K562 (cell line): ENCODE measurements around the gene PPIL6. TPM values are rescaled to one million over a fixed set of nuclear protein-coding genes. Genes with fewer than 3 reads are reported as not detected.

Source experiments
- BHLHE40 ChIP-seq: IDR thresholded peaks from 2 replicates; pipeline ENCODE4 v1.6.1; 2011; ENCODE audit warnings: low read length, improper control_type of control experiment
- DPF2 ChIP-seq: fragments of 450-650 bp; IDR thresholded peaks from 2 replicates; pipeline ENCODE4 v1.6.1; 2016
- FOXK2 ChIP-seq, 2 experiments: fragments of 450-650 bp; IDR thresholded peaks in 1 of 2; conservative IDR thresholded peaks in 1 of 2; 2 replicates each; pipeline ENCODE4 v1.6.1; 2016; ENCODE audit warnings: low read depth in 2 of 2, mild to moderate bottlenecking in 1 of 2
- KDM5B ChIP-seq: fragments of 200-600 bp; sonication (generic); IDR thresholded peaks from 2 replicates; pipeline ENCODE4 v1.6.1; 2012; ENCODE audit warnings: low read depth, mild to moderate bottlenecking, moderate library complexity, low read length, control low read depth, inconsistent platforms; ENCODE audit not compliant: insufficient replicate concordance
- NUFIP1 ChIP-seq: fragments of 450-650 bp; IDR thresholded peaks from 2 replicates; pipeline ENCODE4 v1.6.1; 2018; ENCODE audit not compliant: partially characterized antibody
- RBM14 ChIP-seq: fragments of 200-400 bp; formaldehyde crosslinking; IDR thresholded peaks from 2 replicates; pipeline ENCODE4 v1.6.1; 2018; ENCODE audit warnings: low read depth, mild to moderate bottlenecking, low read length, moderate library complexity, borderline replicate concordance; ENCODE audit not compliant: insufficient read depth
- SAP30 ChIP-seq: fragments of 200-600 bp; sonication (generic); IDR thresholded peaks from 2 replicates; pipeline ENCODE4 v1.6.1; 2012; ENCODE audit warnings: borderline replicate concordance, low read depth, mild to moderate bottlenecking, moderate library complexity, low read length, control low read depth, inconsistent platforms; ENCODE audit not compliant: insufficient read depth, poor library complexity, severe bottlenecking
- SMAD1 ChIP-seq: fragments of 150-350 bp; IDR thresholded peaks from 2 replicates; pipeline ENCODE4 v1.6.1; 2014; ENCODE audit warnings: low read length, low read depth; ENCODE audit not compliant: partially characterized antibody
- YBX1 ChIP-seq: fragments of 450-650 bp; IDR thresholded peaks from 2 replicates; pipeline ENCODE4 v1.7.1; 2016; ENCODE audit warnings: mild to moderate bottlenecking
- ZNF274 ChIP-seq: IDR thresholded peaks from 2 replicates; pipeline ENCODE4 v1.6.1; 2011; ENCODE audit warnings: low read depth, mild to moderate bottlenecking, low read length, moderate library complexity, borderline replicate concordance
- ZNF766 ChIP-seq: fragments of 200-800 bp; sonication (Bioruptor generic); conservative IDR thresholded peaks from 2 replicates; pipeline ENCODE4 v1.6.1; 2016; ENCODE audit warnings: missing genetic modification characterization, missing compliant biosample characterization
- ZSCAN29 ChIP-seq: fragments of 450-650 bp; IDR thresholded peaks from 2 replicates; pipeline ENCODE4 v1.6.1; 2017
- polyA plus RNA-seq, 8 experiments: library from polyadenylated mRNA; depleted of rRNA in 4 of 8; stranded (reverse) in 5 of 8; unstranded in 3 of 8; fragments of >200 nt; fragmentation: Nextera tagmentation in 2 of 8; fragmentation: Illumina TruSeq in 1 of 8; extraction: Ambion mirVana in 2 of 8; extraction: Trizol in 1 of 8; gene quantifications; 2 replicates each; pipeline versions ENCODE4 v1.2.1 to v1.2.3, GENCODE V29; 2011 to 2014; ENCODE audit warnings: inconsistent platforms in 1 of 8, missing spikeins in 1 of 8
- total RNA-seq, 7 experiments: library from RNA; depleted of rRNA in 6 of 7; stranded (reverse); fragments of >200 nt in 6 of 7; fragmentation: Illumina TruSeq in 2 of 7; extraction: Trizol in 2 of 7; gene quantifications; 2 replicates each; pipeline versions ENCODE4 v1.2.1 to v1.2.3, GENCODE V29; 2011 to 2021; ENCODE audit warnings: low replicate concordance in 1 of 7
- TF ChIP-seq, protein P1 (sequence below): fragments of 450-650 bp; IDR thresholded peaks from one replicate; pipeline ENCODE4 v1.6.1; 2018; ENCODE audit warnings: mild to moderate bottlenecking, moderate library complexity; ENCODE audit not compliant: partially characterized antibody
- TF ChIP-seq, protein P2 (sequence below): sonication (generic); formaldehyde crosslinking; IDR thresholded peaks from 2 replicates; pipeline ENCODE4 v1.8.0; 2022; ENCODE audit warnings: mild to moderate bottlenecking, missing genetic modification reagents
- TF ChIP-seq, protein P3 (sequence below): fragments of 450-650 bp; IDR thresholded peaks from 2 replicates; pipeline ENCODE4 v1.6.1; 2017; ENCODE audit warnings: antibody characterized with exemption, mild to moderate bottlenecking
- TF ChIP-seq, protein P4 (sequence below): sonication (generic); formaldehyde crosslinking; IDR thresholded peaks from 2 replicates; pipeline ENCODE4 v1.8.1; 2023; ENCODE audit warnings: mild to moderate bottlenecking, missing genetic modification reagents, moderate library complexity
- TF ChIP-seq, protein P5 (sequence below), 2 experiments: fragments of 450-650 bp in 1 of 2; sonication (generic) in 1 of 2; formaldehyde crosslinking in 1 of 2; IDR thresholded peaks in 1 of 2; conservative IDR thresholded peaks in 1 of 2; 2 replicates each; pipeline versions ENCODE4 v1.6.1 to v1.8.1; 2016 to 2023; ENCODE audit warnings: mild to moderate bottlenecking in 2 of 2, moderate library complexity in 2 of 2, inconsistent platforms in 1 of 2, missing genetic modification reagents in 1 of 2

The PPIL6 gene
- total and polyA plus RNA-seq, 9 of the 15 experiments (the other 6 are each of a cell fraction or from before 2014, with no cell fraction given) = 0.03 to 0.98 (median 0.41) TPM; not detected in 1

DNA sequence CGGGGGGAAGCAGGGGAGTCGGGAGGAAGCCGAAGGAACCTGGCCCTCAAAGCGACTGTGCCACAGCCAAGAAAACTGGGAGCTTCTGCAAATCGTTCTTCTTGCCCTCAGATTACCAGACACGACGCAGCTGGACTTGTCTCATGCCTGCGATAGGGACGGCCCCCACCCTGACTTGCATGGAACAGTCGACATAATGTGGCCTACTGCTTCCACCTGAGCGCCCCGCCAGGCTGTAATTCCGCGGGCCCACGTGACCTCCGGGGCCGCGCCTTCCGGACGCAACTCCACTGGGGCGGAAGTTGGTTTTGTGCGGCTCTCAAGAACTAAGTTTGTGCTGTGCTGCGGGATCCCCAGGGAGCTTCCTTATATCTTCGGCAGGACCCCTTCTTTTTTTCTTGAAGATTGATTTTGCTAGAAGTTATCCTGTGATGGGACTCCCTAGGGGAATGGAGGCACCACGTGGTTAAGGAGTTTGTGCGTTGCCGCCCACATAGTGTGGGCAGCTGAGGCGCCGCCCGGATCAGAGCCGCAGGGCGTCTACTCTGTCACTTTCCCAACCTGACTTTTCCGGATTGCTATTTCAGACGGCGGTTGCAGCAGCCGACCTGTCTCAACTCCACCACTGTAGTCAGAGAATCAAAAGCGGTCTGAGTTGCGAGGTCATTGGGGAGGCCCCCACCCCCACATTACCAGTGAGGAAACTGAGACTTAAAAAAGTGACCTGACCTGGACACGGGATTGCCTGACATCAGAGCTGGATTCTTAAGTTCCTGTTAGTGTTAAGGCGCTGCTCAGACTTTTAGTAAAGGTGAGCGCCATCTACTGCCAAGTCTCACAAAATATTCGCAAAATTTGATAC lies 57.6 kb downstream of the PPIL6 start (continued):
- TF ChIP-seq, protein P1, sequence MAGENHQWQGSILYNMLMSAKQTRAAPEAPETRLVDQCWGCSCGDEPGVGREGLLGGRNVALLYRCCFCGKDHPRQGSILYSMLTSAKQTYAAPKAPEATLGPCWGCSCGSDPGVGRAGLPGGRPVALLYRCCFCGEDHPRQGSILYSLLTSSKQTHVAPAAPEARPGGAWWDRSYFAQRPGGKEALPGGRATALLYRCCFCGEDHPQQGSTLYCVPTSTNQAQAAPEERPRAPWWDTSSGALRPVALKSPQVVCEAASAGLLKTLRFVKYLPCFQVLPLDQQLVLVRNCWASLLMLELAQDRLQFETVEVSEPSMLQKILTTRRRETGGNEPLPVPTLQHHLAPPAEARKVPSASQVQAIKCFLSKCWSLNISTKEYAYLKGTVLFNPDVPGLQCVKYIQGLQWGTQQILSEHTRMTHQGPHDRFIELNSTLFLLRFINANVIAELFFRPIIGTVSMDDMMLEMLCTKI = no peak
- TF ChIP-seq RBM14 (no peak), DPF2 (peak; percentile 61), KDM5B (peak; percentile 64), ZNF274 (no peak), NUFIP1 (peak; percentile 92), SMAD1 (peak; percentile 9), ZNF766 (CRISPR knock-in tag) (peak; percentile 27; the same call in 1 of the 2 replicates), ZSCAN29 (peak; percentile 55; the same call in 1 of the 2 replicates), SAP30 (peak; percentile 94), FOXK2 (conservative IDR thresholded peaks at IDR 0.05 in 1 of 2, IDR thresholded peaks at IDR 0.05 in 1 of 2; ENCODE audit: low read depth in 2 of 2) (peak in 1 of 2 experiments; percentile 100; a peak in 3 of 4 replicates), YBX1 (no peak), BHLHE40 (peak; percentile 87)
- TF ChIP-seq, protein P2, sequence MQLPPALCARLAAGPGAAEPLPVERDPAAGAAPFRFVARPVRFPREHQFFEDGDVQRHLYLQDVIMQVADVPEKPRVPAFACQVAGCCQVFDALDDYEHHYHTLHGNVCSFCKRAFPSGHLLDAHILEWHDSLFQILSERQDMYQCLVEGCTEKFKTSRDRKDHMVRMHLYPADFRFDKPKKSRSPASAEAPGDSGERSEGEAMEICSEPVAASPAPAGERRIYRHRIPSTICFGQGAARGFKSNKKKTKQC (CRISPR knock-in tag) = peak; percentile 8; the same call in 1 of the 2 replicates
- TF ChIP-seq, protein P3, sequence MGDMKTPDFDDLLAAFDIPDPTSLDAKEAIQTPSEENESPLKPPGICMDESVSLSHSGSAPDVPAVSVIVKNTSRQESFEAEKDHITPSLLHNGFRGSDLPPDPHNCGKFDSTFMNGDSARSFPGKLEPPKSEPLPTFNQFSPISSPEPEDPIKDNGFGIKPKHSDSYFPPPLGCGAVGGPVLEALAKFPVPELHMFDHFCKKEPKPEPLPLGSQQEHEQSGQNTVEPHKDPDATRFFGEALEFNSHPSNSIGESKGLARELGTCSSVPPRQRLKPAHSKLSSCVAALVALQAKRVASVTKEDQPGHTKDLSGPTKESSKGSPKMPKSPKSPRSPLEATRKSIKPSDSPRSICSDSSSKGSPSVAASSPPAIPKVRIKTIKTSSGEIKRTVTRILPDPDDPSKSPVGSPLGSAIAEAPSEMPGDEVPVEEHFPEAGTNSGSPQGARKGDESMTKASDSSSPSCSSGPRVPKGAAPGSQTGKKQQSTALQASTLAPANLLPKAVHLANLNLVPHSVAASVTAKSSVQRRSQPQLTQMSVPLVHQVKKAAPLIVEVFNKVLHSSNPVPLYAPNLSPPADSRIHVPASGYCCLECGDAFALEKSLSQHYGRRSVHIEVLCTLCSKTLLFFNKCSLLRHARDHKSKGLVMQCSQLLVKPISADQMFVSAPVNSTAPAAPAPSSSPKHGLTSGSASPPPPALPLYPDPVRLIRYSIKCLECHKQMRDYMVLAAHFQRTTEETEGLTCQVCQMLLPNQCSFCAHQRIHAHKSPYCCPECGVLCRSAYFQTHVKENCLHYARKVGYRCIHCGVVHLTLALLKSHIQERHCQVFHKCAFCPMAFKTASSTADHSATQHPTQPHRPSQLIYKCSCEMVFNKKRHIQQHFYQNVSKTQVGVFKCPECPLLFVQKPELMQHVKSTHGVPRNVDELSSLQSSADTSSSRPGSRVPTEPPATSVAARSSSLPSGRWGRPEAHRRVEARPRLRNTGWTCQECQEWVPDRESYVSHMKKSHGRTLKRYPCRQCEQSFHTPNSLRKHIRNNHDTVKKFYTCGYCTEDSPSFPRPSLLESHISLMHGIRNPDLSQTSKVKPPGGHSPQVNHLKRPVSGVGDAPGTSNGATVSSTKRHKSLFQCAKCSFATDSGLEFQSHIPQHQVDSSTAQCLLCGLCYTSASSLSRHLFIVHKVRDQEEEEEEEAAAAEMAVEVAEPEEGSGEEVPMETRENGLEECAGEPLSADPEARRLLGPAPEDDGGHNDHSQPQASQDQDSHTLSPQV = 0 out of 2 replicates have a peak, but pooled peaks have one; percentile 35
- TF ChIP-seq, protein P4, sequence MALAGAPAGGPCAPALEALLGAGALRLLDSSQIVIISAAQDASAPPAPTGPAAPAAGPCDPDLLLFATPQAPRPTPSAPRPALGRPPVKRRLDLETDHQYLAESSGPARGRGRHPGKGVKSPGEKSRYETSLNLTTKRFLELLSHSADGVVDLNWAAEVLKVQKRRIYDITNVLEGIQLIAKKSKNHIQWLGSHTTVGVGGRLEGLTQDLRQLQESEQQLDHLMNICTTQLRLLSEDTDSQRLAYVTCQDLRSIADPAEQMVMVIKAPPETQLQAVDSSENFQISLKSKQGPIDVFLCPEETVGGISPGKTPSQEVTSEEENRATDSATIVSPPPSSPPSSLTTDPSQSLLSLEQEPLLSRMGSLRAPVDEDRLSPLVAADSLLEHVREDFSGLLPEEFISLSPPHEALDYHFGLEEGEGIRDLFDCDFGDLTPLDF (CRISPR knock-in tag) = peak; percentile 63; the same call in 1 of the 2 replicates
- TF ChIP-seq, protein P5, sequence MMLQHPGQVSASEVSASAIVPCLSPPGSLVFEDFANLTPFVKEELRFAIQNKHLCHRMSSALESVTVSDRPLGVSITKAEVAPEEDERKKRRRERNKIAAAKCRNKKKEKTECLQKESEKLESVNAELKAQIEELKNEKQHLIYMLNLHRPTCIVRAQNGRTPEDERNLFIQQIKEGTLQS (IDR thresholded peaks at IDR 0.05) = peak; percentile 52
- TF ChIP-seq, protein P5 (CRISPR knock-in tag; conservative IDR thresholded peaks at IDR 0.05) = peak; percentile 55; the same call in 1 of the 2 replicates
